GM12878 (cell line): ENCODE measurements around the gene COL4A2. TPM values are rescaled to one million over a fixed set of nuclear protein-coding genes. Genes with fewer than 3 reads are reported as not detected.

Source experiments
- ATAC-seq: fragments of 200-7000 bp; cut with Tn5 transposase; 3 replicates; pipeline ENCODE4 v1.9.1; 2020; ENCODE audit warnings: mild to moderate bottlenecking, moderate library complexity
- BruUV-seq: library from RNA; stranded (reverse); fragments of 400-500 nt; replicated peaks from 2 replicates; lab custom pipeline; 2021; lab: Mats Ljungman, UMichigan
- CTCF ChIA-PET: fragments of 300-600 bp; sonication (Branson Sonifier 250); formaldehyde crosslinking; extraction: SDS; loops from one replicate; lab custom pipeline; 2021; ENCODE audit warnings: inconsistent platforms; lab: Yijun Ruan, JAX
- POLR2A ChIA-PET: fragments of 350-600 bp; formaldehyde crosslinking; extraction: SDS; loops from one replicate; lab custom pipeline; 2021; ENCODE audit warnings: inconsistent platforms; lab: Charles Lee
- RAD21 ChIA-PET: fragments of 300-600 bp; sonication (Branson Sonifier 250); formaldehyde crosslinking; loops from one replicate; lab custom pipeline; 2023; ENCODE audit warnings: antibody characterized with exemption; ENCODE audit not compliant: unreplicated experiment; lab: Charles Lee
- SMC1A ChIA-PET: fragments of 300-600 bp; sonication (Branson Sonifier 250); formaldehyde crosslinking; loops from one replicate; lab custom pipeline; 2023; ENCODE audit not compliant: unreplicated experiment, uncharacterized antibody; lab: Charles Lee
- DNase-seq: peaks from one replicate; pipeline ENCODE4 v3.0.0-alpha.2; 2011; ENCODE audit warnings: low read depth, low spot score
- FAIRE-seq: peaks from 3 replicates; lab custom pipeline; 2011; peaks lifted over from hg19 to GRCh38; lab: Jason Lieb, UNC
- H2AFZ ChIP-seq: 2 replicates; pipeline ENCODE4 v1.6.0; 2011; ENCODE audit warnings: low read depth, low read length, control low read depth; ENCODE audit not compliant: control insufficient read depth
- H3K27ac ChIP-seq: 2 replicates; pipeline ENCODE4 v1.5.1; 2011; ENCODE audit warnings: control low read depth; ENCODE audit not compliant: control insufficient read depth, insufficient read depth
- H3K27me3 ChIP-seq, 2 experiments: replicated peaks in 1 of 2; 2 replicates each; pipeline versions ENCODE4 v1.6.0 to v1.6.1; 2011; ENCODE audit warnings: low read length in 1 of 2; ENCODE audit not compliant: control insufficient read depth in 2 of 2, insufficient read depth in 2 of 2
- H3K36me3 ChIP-seq, 2 experiments: 2 replicates each; pipeline ENCODE4 v1.5.1; 2011; ENCODE audit warnings: low read length in 1 of 2; ENCODE audit not compliant: control insufficient read depth in 2 of 2, insufficient read depth in 2 of 2
- H3K4me1 ChIP-seq: 2 replicates; pipeline ENCODE4 v1.6.1; 2011; ENCODE audit warnings: mild to moderate bottlenecking, low read length, moderate library complexity, mixed read lengths; ENCODE audit not compliant: control insufficient read depth, insufficient read depth
- H3K4me2 ChIP-seq: 2 replicates; pipeline ENCODE4 v1.6.0; 2011; ENCODE audit warnings: control low read depth; ENCODE audit not compliant: control insufficient read depth, insufficient read depth
- H3K4me3 ChIP-seq: fragments of 200-600 bp; sonication (generic); 2 replicates; pipeline ENCODE4 v1.5.1; 2016
- H3K79me2 ChIP-seq: 2 replicates; pipeline ENCODE4 v1.6.0; 2011; ENCODE audit warnings: low read length; ENCODE audit not compliant: control insufficient read depth, insufficient read depth
- H3K9ac ChIP-seq: 2 replicates; pipeline ENCODE4 v1.8.0; 2011; ENCODE audit warnings: low read length, control low read depth, mixed read lengths; ENCODE audit not compliant: control insufficient read depth, insufficient read depth
- H3K9me3 ChIP-seq: replicated peaks from 3 replicates; pipeline ENCODE4 v1.5.1; 2011; ENCODE audit warnings: mild to moderate bottlenecking, low read length; ENCODE audit not compliant: control insufficient read depth, insufficient read depth
- H4K20me1 ChIP-seq: 2 replicates; pipeline ENCODE4 v1.6.0; 2011; ENCODE audit not compliant: control insufficient read depth, insufficient read depth
- ETV6 ChIP-seq, 2 experiments: fragments of 450-650 bp in 1 of 2; IDR thresholded peaks in 1 of 2; conservative IDR thresholded peaks in 1 of 2; 2 replicates each; pipeline ENCODE4 v1.6.1; 2014; ENCODE audit warnings: antibody characterized with exemption in 1 of 2, borderline replicate concordance in 1 of 2, low read depth in 1 of 2, mild to moderate bottlenecking in 1 of 2, moderate library complexity in 1 of 2
- MYB ChIP-seq: fragments of 150-350 bp; IDR thresholded peaks from 2 replicates; pipeline ENCODE4 v1.6.1; 2014; ENCODE audit warnings: mild to moderate bottlenecking, low read depth, low read length, borderline replicate concordance
- NRF1 ChIP-seq: conservative IDR thresholded peaks from 2 replicates; pipeline ENCODE4 v1.6.1; 2011; ENCODE audit warnings: mild to moderate bottlenecking, low read depth, low read length, improper control_type of control experiment
- POLR2AphosphoS2 ChIP-seq: IDR thresholded peaks from 2 replicates; pipeline ENCODE4 v1.6.1; 2011; ENCODE audit warnings: low read depth, mild to moderate bottlenecking, low read length, improper control_type of control experiment, moderate library complexity
- POU2F2 ChIP-seq: IDR thresholded peaks from 3 replicates; pipeline ENCODE4 v1.6.1; 2011; ENCODE audit warnings: low read depth, mild to moderate bottlenecking, low read length, borderline replicate concordance
- RB1 ChIP-seq: fragments of 450-650 bp; formaldehyde crosslinking; IDR thresholded peaks from 2 replicates; pipeline ENCODE4 v1.6.1; 2017; ENCODE audit warnings: mild to moderate bottlenecking, borderline replicate concordance
- RELB ChIP-seq: fragments of 450-650 bp; IDR thresholded peaks from 2 replicates; pipeline ENCODE4 v1.6.1; 2017; ENCODE audit warnings: low read depth, mild to moderate bottlenecking, moderate library complexity
- SIX5 ChIP-seq: IDR thresholded peaks from 2 replicates; pipeline ENCODE4 v1.6.1; 2011; ENCODE audit warnings: mild to moderate bottlenecking, low read depth, low read length, moderate library complexity; ENCODE audit not compliant: severe bottlenecking
- SPI1 ChIP-seq: IDR thresholded peaks from 2 replicates; pipeline ENCODE4 v1.6.1; 2011; ENCODE audit warnings: low read depth, mild to moderate bottlenecking, low read length, moderate library complexity, borderline replicate concordance; ENCODE audit not compliant: insufficient read depth
- SRF ChIP-seq, 2 experiments: IDR thresholded peaks; 2 replicates each; pipeline ENCODE4 v1.6.1; 2011; ENCODE audit warnings: low read depth in 2 of 2, low read length in 2 of 2, mild to moderate bottlenecking in 1 of 2, moderate library complexity in 1 of 2
- ZNF207 ChIP-seq: fragments of 450-650 bp; IDR thresholded peaks from 2 replicates; pipeline ENCODE4 v1.6.1; 2014; ENCODE audit warnings: antibody characterized with exemption, mild to moderate bottlenecking, borderline replicate concordance
- ZZZ3 ChIP-seq: IDR thresholded peaks from 2 replicates; pipeline ENCODE4 v1.6.1; 2011; ENCODE audit warnings: low read depth; ENCODE audit not compliant: control insufficient read depth, insufficient read length
- WGBS: methylation state at CpG from one replicate; pipeline ENCODE4 v1.1.6; 2016; ENCODE audit warnings: low lambda C conversion rate; ENCODE audit not compliant: insufficient replicate concordance, insufficient coverage; ENCODE audit errors: missing lambda C conversion rate; 5-methylcytosine and 5-hydroxymethylcytosine counted together
- in situ Hi-C: fragments of 300-500 bp; cut with MboI; formaldehyde crosslinking; loops from 9 replicates; pipeline ENCODE4 v1.14.3; 2018; ENCODE audit warnings: mixed read lengths
- intact Hi-C: fragments of 100-400 bp; cut with micrococcal nuclease; formaldehyde crosslinking; loops from one replicate; pipeline ENCODE4 v1.14.2; 2022; ENCODE audit not compliant: unreplicated experiment
- polyA plus RNA-seq, 11 experiments: library from polyadenylated mRNA; depleted of rRNA in 4 of 11; unstranded in 6 of 11; stranded (reverse) in 5 of 11; fragments of >200 nt; fragmentation: Nextera tagmentation in 4 of 11; fragmentation: Illumina TruSeq in 1 of 11; extraction: Ambion mirVana in 4 of 11; extraction: Trizol in 1 of 11; gene quantifications; 1 replicate in 1 of 11; 2 replicates in 10 of 11; pipeline versions ENCODE4 v1.2.1 to v1.2.3, GENCODE V29; 2011 to 2016; ENCODE audit warnings: inconsistent platforms in 2 of 11, missing spikeins in 2 of 11, low read depth in 1 of 11
- total RNA-seq, 4 experiments: library from RNA; depleted of rRNA in 3 of 4; stranded (reverse); fragments of >200 nt in 3 of 4; fragmentation: Illumina TruSeq in 1 of 4; extraction: Trizol in 1 of 4; gene quantifications; 2 replicates each; pipeline versions ENCODE4 v1.2.1 to v1.2.3, GENCODE V29; 2013 to 2021

COL4A2 gene
- total and polyA plus RNA-seq, 10 of the 15 experiments (the other 5 are each of a cell fraction or from before 2014, with no cell fraction given): 0.16 to 1.6 (median 0.62) TPM; not detected in 3

- intact Hi-C loops: no loop called here
- Histone ChIP-seq H3K4me1 (no peaks in the 10 kb centered on the region), H2AFZ (no peak overlapping the region), H3K27me3 (no peaks in the 10 kb centered on the region), H3K9me3 (no peaks in the 10 kb centered on the region)
- ATAC-seq: no peak
- BruUV-seq: no TSS peak
- CTCF ChIA-PET: no interaction called here
- WGBS: 48% methylated on average over 30 of the region's 30 CpGs
- no peak for TF ChIP-seq SPI1
- TF ChIP-seq ZZZ3: no peak
- no peak for TF ChIP-seq MYB
- TF ChIP-seq ETV6 (conservative IDR thresholded peaks at IDR 0.05 in 1 of 2, IDR thresholded peaks at IDR 0.05 in 1 of 2; ENCODE audit: borderline replicate concordance in 1 of 2, low read depth in 1 of 2): no peak
- TF ChIP-seq POU2F2: no peak
- TF ChIP-seq RB1: no peak
- no peak for TF ChIP-seq SRF (IDR thresholded peaks at IDR 0.05; ENCODE audit: low read depth in 2 of 2, low read length in 2 of 2)
- no peak for TF ChIP-seq NRF1
- no peak for TF ChIP-seq RELB
- TF ChIP-seq ZNF207: no peak
- no peak for TF ChIP-seq SIX5
- TF ChIP-seq POLR2AphosphoS2: no peak
- TF ChIP-seq, all 136 proteins: peak for 0
- Histone ChIP-seq H3K79me2 (no peaks in the 10 kb centered on the region), H3K27ac (no peak overlapping the region), H3K36me3 (no peaks in the 10 kb centered on the region), H4K20me1 (no peaks in the 10 kb centered on the region), H3K4me3 (no peak overlapping the region), H3K4me2 (no peak overlapping the region), H3K9ac (no peak overlapping the region)
- ChIA-PET POLR2A (no interaction called here), SMC1A (no interaction called here), RAD21 (no interaction called here)
- no peak for DNase-seq
- no peak for FAIRE-seq
- in situ Hi-C loops: no loop called here
Measured at GRCh38 chr13:110492679-110493593, 185.9 kb downstream of the COL4A2 start.
